Esophagus mucosa (tissue), 1 donor: ENCODE data around the gene ZNF213. TPM values are rescaled to one million over a fixed set of nuclear protein-coding genes. Genes with fewer than 3 reads are reported as not detected.
A peak's percentile ranks its signal among the peaks of the same experiment; 100 is the strongest.

ENCODE experiments used
- ATAC-seq: fragments of 200-7000 bp; cut with Tn5 transposase; one replicate; pipeline ENCODE4 v1.9.1; 2020
- total RNA-seq: library from RNA; stranded (reverse); gene quantifications from one replicate; pipeline ENCODE4 v1.2.4, GENCODE V29; 2023
- donor health status: DM: yes; HTN: yes; CAD: no.

ZNF213 gene
- total RNA-seq, 1 donor from 2014 or later: 9.7 TPM

- no peak for ATAC-seq
Measured at GRCh38 chr16:3101841-3102470, 32.9 kb upstream of the ZNF213 start.

- ATAC-seq: peak; percentile 95
Measured at GRCh38 chr16:3106205-3106928, 28.5 kb upstream of the ZNF213 start.

GRCh38 chr16:3112058-3112880 is 22.6 kb upstream of the ZNF213 start, which contains the start of gene ZNF205:
Gene ZNF205, plus strand, starts transcription at chr16:3112586. Its CDS starts 845 bp downstream, at chr16:3113431.
- ATAC-seq: peak; percentile 79

GRCh38 chr16:3112881-3113574 is 21.8 kb upstream of the ZNF213 start:
- ATAC-seq: peak; percentile 5

- no peak for ATAC-seq
Measured at GRCh38 chr16:3113765-3114479, 20.9 kb upstream of the ZNF213 start.

- ATAC-seq: no peak
Measured at GRCh38 chr16:3115003-3115402, 19.8 kb upstream of the ZNF213 start.

GRCh38 chr16:3115561-3115960 is 19.3 kb upstream of the ZNF213 start:
- no peak for ATAC-seq

- ATAC-seq: no peak
Measured at GRCh38 chr16:3118204-3118790, 16.5 kb upstream of the ZNF213 start.

GRCh38 chr16:3118846-3119245 is 16.0 kb upstream of the ZNF213 start:
- ATAC-seq: no peak

- no peak for ATAC-seq
Measured at GRCh38 chr16:3119286-3119685, 15.5 kb upstream of the ZNF213 start.

GRCh38 chr16:3119701-3120408 is 15.0 kb upstream of the ZNF213 start:
- ATAC-seq: no peak

- ATAC-seq: no peak
Measured at GRCh38 chr16:3120435-3120834, 14.4 kb upstream of the ZNF213 start.

GRCh38 chr16:3121851-3122467 is 12.9 kb upstream of the ZNF213 start:
- no peak for ATAC-seq

- no peak for ATAC-seq
Measured at GRCh38 chr16:3122926-3123570, 11.8 kb upstream of the ZNF213 start.

- peak; percentile 92 for ATAC-seq
Measured at GRCh38 chr16:3123986-3124886, 10.6 kb upstream of the ZNF213 start.

- ATAC-seq: no peak
Measured at GRCh38 chr16:3127745-3128144, 7.1 kb upstream of the ZNF213 start.

GRCh38 chr16:3129137-3130131 is 5.4 kb upstream of the ZNF213 start:
- peak; percentile 64 for ATAC-seq
